Cardiac fibroblast (primary cell): Measurements from ENCODE around the gene ANKDD1A.
A peak's percentile ranks its signal among the peaks of the same experiment; 100 is the strongest.

Source experiments
- DNase-seq, 2 donors: peaks; one replicate each; pipeline versions ENCODE4 v3.0.0 to v3.0.0-alpha.2; 2010; ENCODE audit warnings: low read depth in 2 of 2
- H3K4me3 ChIP-seq, 2 donors: replicated peaks in 1 of 2; 1 replicate in 1 of 2; 2 replicates in 1 of 2; pipeline ENCODE4 v1.5.1; 2011; ENCODE audit warnings: low read depth in 2 of 2, low read length in 2 of 2, mild to moderate bottlenecking in 2 of 2, moderate library complexity in 1 of 2
- CTCF ChIP-seq: IDR thresholded peaks from one replicate; pipeline ENCODE4 v1.5.1; 2011; ENCODE audit warnings: low read depth, mild to moderate bottlenecking, low read length, inconsistent platforms

The ANKDD1A gene

GRCh38 chr15:64869501-64869900, 42.2 kb upstream of the ANKDD1A start:
- no peak overlapping the region for H3K4me3 ChIP-seq
- TF ChIP-seq CTCF = no peak
- no peak for DNase-seq

GRCh38 chr15:64870353-64870752, 41.3 kb upstream of the ANKDD1A start:
- TF ChIP-seq CTCF = no peak
- H3K4me3 ChIP-seq = no peak overlapping the region
- DNase-seq = no peak

GRCh38 chr15:64875641-64876223, 36.0 kb upstream of the ANKDD1A start:
- no peak for TF ChIP-seq CTCF
- DNase-seq = no peak
- no peak overlapping the region for H3K4me3 ChIP-seq

DNA sequence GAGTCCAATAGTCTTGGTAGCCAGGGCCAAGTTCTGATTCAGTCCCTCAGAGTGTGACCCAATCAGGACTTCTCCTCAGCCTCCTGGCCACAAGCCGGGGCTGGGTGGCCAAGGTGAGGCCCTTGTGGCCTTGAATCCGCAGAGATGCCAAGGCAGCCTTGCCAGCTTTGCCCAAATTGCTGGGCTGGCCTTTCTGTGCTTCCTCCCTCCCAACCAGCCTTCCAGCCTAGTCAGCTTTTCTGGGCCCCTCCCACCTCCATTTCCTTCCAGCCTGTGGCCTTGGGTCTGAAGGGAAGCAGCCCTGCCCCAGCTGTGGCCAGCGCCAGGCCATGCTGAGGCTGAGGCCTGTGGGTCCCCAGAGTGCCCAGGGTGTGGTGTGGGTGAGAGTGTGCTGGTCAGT, 34.3 kb upstream of the ANKDD1A start:
- H3K4me3 ChIP-seq = no peak overlapping the region
- peak; percentile 47 to 54 for DNase-seq
- no peak for TF ChIP-seq CTCF

DNA sequence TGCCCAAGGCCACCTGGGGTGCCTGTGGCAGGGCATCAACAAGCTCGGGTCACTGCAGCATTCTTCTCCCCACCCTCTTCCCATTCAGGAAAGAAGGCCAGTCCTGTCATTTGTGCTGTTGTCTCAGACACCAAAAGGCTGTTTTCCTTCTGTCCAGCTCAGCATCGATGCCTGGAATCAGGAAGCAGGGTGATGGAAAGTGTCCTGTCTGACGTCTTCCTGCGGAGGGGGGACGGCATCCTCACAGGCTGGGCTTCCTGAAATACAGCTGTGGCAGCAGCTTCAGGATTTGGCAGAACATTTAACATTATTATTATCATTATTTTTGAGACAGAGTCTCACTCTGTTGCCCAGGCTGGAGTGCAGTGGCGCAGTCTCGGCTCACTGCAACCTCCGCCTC, 33.0 kb upstream of the ANKDD1A start:
- no peak overlapping the region for H3K4me3 ChIP-seq
- no peak for DNase-seq
- TF ChIP-seq CTCF = no peak

- H3K4me3 ChIP-seq = no peak overlapping the region
- TF ChIP-seq CTCF = no peak
- DNase-seq = peak; percentile 54 to 74
Measured at GRCh38 chr15:64883100-64883581, 28.6 kb upstream of the ANKDD1A start.

DNA sequence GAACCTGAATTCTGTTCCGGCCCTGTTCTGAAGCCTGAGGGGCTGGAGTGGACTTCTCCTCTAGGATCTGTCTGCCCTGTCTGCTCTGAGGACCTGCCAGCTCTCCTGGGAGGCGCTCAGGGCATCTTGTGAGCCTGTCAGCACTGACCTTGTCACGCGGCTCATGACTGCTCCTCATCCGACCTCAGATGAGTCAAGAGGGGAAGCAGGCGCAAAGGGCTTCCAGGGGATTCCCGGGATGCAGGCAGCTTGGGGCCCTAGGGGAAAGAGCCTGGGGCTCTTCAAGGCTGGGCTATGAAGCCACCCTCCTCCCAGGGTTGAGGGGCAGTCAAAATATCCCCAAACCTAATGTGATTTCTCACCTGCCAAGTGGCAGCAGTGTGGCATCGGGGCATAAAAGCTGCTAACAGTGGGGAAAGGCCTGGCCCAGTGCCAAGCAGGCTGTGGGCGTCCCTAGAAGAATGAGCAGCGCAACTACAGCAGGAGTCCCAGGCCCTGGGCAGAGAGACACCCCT, 27.6 kb upstream of the ANKDD1A start:
- TF ChIP-seq CTCF = no peak
- peak; percentile 84 to 96 for DNase-seq
- H3K4me3 ChIP-seq = no peak overlapping the region
